Body of pancreas (tissue), 4 donors: ENCODE results near the gene MYO5C. TPM values are rescaled to one million over a fixed set of nuclear protein-coding genes. Genes with fewer than 3 reads are reported as not detected.

Experiments used
- ATAC-seq: fragments of 150-250 bp; one replicate; pipeline ENCODE4 v1.9.1; 2016
- DNase-seq, 4 donors: peaks; one replicate each; pipeline ENCODE4 v3.0.0-alpha.2; 2019
- H3K27ac ChIP-seq, 4 donors: fragments of 200-600 bp; sonication (generic); 1 replicate in 3 of 4; 2 replicates in 1 of 4; pipeline versions ENCODE4 v1.5.1 to v1.6.1; 2016 to 2019; ENCODE audit warnings: mild to moderate bottlenecking in 1 of 4, mixed read lengths in 1 of 4, moderate library complexity in 1 of 4
- H3K27me3 ChIP-seq, 2 donors: fragments of 200-600 bp; sonication (generic); one replicate each; pipeline ENCODE4 v1.6.0; 2016; ENCODE audit warnings: mild to moderate bottlenecking in 1 of 2
- H3K36me3 ChIP-seq, 2 donors: fragments of 200-600 bp; sonication (generic); replicated peaks in 1 of 2; 2 replicates each; pipeline ENCODE4 v1.5.1; 2016; ENCODE audit warnings: low read depth in 2 of 2; ENCODE audit not compliant: insufficient read depth in 1 of 2
- H3K4me1 ChIP-seq: fragments of 200-600 bp; sonication (generic); one replicate; pipeline ENCODE4 v1.6.0; 2016
- H3K4me3 ChIP-seq, 2 donors: fragments of 200-600 bp; sonication (generic); 1 replicate in 1 of 2; 2 replicates in 1 of 2; pipeline ENCODE4 v1.5.1; 2016 to 2019
- H3K9me3 ChIP-seq, 3 donors: fragments of 200-600 bp; sonication (generic); 1 replicate in 2 of 3; 2 replicates in 1 of 3; pipeline ENCODE4 v1.5.1; 2016
- POLR2A ChIP-seq, 3 donors: fragments of 450-650 bp; IDR thresholded peaks; one replicate each; pipeline ENCODE4 v1.6.1; 2016; ENCODE audit warnings: antibody characterized with exemption in 3 of 3, mild to moderate bottlenecking in 2 of 3
- WGBS, 2 donors: methylation state at CpG; one replicate each; pipeline ENCODE4 v1.1.5; 2017; 5-methylcytosine and 5-hydroxymethylcytosine counted together
- intact Hi-C: fragments of 100-400 bp; cut with DNase I; formaldehyde crosslinking; loops from one replicate; pipeline ENCODE4 v1.15.1; 2023
- total RNA-seq, 2 donors: library from RNA; depleted of rRNA; stranded (reverse); fragments of >200 nt; gene quantifications; one replicate each; pipeline ENCODE4 v1.1.0, GENCODE V29; 2016
- TF ChIP-seq, protein P1 (sequence below), 7 experiments: fragments of 450-650 bp in 4 of 7; fragments of 200-600 bp in 3 of 7; sonication (generic) in 3 of 7; IDR thresholded peaks; one replicate each; pipeline ENCODE4 v1.5.1; 2016 to 2019; ENCODE audit warnings: antibody characterized with exemption in 7 of 7

MYO5C gene
- total RNA-seq, 2 donors from 2014 or later, result 34.8 to 76.8 TPM

GRCh38 chr15:52303093-52303772, 7.6 kb upstream of the MYO5C start:
- intact Hi-C loops, result no loop called here
- WGBS, 2 donors, result 79 to 85% methylated on average over 3 of the region's 3 CpGs
- no peak for TF ChIP-seq POLR2A (IDR thresholded peaks at IDR 0.05)
- TF ChIP-seq, protein P1, sequence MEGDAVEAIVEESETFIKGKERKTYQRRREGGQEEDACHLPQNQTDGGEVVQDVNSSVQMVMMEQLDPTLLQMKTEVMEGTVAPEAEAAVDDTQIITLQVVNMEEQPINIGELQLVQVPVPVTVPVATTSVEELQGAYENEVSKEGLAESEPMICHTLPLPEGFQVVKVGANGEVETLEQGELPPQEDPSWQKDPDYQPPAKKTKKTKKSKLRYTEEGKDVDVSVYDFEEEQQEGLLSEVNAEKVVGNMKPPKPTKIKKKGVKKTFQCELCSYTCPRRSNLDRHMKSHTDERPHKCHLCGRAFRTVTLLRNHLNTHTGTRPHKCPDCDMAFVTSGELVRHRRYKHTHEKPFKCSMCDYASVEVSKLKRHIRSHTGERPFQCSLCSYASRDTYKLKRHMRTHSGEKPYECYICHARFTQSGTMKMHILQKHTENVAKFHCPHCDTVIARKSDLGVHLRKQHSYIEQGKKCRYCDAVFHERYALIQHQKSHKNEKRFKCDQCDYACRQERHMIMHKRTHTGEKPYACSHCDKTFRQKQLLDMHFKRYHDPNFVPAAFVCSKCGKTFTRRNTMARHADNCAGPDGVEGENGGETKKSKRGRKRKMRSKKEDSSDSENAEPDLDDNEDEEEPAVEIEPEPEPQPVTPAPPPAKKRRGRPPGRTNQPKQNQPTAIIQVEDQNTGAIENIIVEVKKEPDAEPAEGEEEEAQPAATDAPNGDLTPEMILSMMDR (IDR thresholded peaks at IDR 0.05), result no peak

DNA sequence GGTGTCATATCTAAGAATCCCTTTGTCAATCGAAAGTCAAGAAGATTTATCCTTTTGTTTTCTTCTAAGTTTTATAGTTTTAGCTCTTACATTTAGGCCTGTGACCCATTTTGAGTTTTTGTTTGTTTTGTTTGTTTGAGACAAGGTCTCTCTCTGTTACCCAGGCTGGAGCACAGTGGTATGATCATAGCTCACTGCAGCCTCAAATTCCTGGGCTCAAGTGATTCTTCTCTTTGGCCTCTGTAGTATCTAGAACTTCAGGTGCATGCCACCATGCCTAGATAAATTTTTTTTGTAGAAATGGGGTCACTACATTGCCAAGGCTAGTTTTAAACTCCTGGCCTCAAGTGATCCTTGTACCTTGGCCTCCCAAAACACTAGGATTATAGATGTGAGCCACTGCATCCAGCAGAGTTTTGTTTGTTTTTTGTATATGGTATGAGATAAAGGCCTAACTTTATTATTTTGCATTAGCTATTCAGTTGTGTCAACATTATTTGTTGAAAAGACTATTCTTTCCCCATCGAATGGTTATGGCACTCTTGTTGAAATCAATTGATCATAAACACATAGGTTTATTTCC, 5.8 kb upstream of the MYO5C start:
- TF ChIP-seq, protein P1 (IDR thresholded peaks at IDR 0.05), result no peak
- no peak for TF ChIP-seq POLR2A (IDR thresholded peaks at IDR 0.05)
- peaks cover under 1% of the 10 kb centered on the region for H3K4me1 ChIP-seq
- H3K27me3 ChIP-seq, result no peaks in the 10 kb centered on the region
- 88 to 93% methylated on average over 2 of the region's 2 CpGs for WGBS, 2 donors
- DNase-seq, result no peak
- intact Hi-C loops, result no loop called here
- no peaks in the 10 kb centered on the region for H3K9me3 ChIP-seq
- no peaks in the 10 kb centered on the region for H3K36me3 ChIP-seq
- ATAC-seq, result no peak
- no peak overlapping the region for H3K27ac ChIP-seq
- H3K4me3 ChIP-seq, result no peak overlapping the region

More at GRCh38 chr15:52303093-52303772, 7.6 kb upstream of the MYO5C start:
- H3K4me1 ChIP-seq, result peaks cover 1% of the 10 kb centered on the region
- no peaks in the 10 kb centered on the region for H3K27me3 ChIP-seq
- DNase-seq (no peak), ATAC-seq (no peak)
- H3K27ac ChIP-seq, result no peak overlapping the region
- H3K4me3 ChIP-seq, result no peak overlapping the region
- H3K36me3 ChIP-seq, result no peaks in the 10 kb centered on the region
- no peaks in the 10 kb centered on the region for H3K9me3 ChIP-seq

GRCh38 chr15:52294881-52295420, 653 bp downstream of the MYO5C start:
- TF ChIP-seq, protein P1 (IDR thresholded peaks at IDR 0.05), result no peak
- no peak for TF ChIP-seq POLR2A (IDR thresholded peaks at IDR 0.05)
- DNase-seq, result peak in 1 of 4 donors; percentile 37
- intact Hi-C loops, result no loop called here

GRCh38 chr15:52292780-52293392, 2.7 kb downstream of the MYO5C start:
- peak in 1 of 3 donors; percentile 29 for TF ChIP-seq POLR2A (IDR thresholded peaks at IDR 0.05)
- TF ChIP-seq, protein P1 (IDR thresholded peaks at IDR 0.05), result no peak
- H3K27me3 ChIP-seq, result no peaks in the 10 kb centered on the region
- intact Hi-C loops, result no loop called here
- ATAC-seq, result no peak
- peaks cover 68% of the 10 kb centered on the region for H3K4me1 ChIP-seq
- H3K36me3 ChIP-seq, result no peaks in the 10 kb centered on the region
- WGBS, 2 donors, result 14 to 24% methylated on average over 7 of the region's 7 CpGs
- H3K9me3 ChIP-seq, result no peaks in the 10 kb centered on the region
- peak overlapping the region; percentile 50 to 96 (median 86) for H3K27ac ChIP-seq
- DNase-seq, result peak; percentile 47 to 74 (median 58)
- H3K4me3 ChIP-seq, result no peak overlapping the region

More at GRCh38 chr15:52294881-52295420, 653 bp downstream of the MYO5C start:
- Histone ChIP-seq H3K27me3 (no peaks in the 10 kb centered on the region), H3K27ac (peak overlapping the region; percentile 81 to 96 (median 92)), H3K36me3 (no peaks in the 10 kb centered on the region), H3K4me1 (peaks cover 47% of the 10 kb centered on the region), H3K9me3 (no peaks in the 10 kb centered on the region), H3K4me3 (peak overlapping the region; percentile 50 to 54)
- 0 to 2% methylated on average over 3 to 17 of the region's 32 CpGs for WGBS, 2 donors
- peak; percentile 22 for ATAC-seq
